Heart right ventricle (tissue), 16 donors: Measurements from ENCODE around the gene ARFGAP1. TPM values are rescaled to one million over a fixed set of nuclear protein-coding genes. Genes with fewer than 3 reads are reported as not detected.

Experiments
- ATAC-seq, 8 donors: fragments of 200-7000 bp; cut with Tn5 transposase; one replicate each; pipeline ENCODE4 v1.9.1; 2020; ENCODE audit warnings: mild to moderate bottlenecking in 8 of 8, moderate library complexity in 8 of 8, moderate number of reproducible peaks in 1 of 8
- DNase-seq, 2 donors: peaks; one replicate each; pipeline ENCODE4 v3.0.0-alpha.2; 2020
- H3K27ac ChIP-seq, 10 donors: fragments of 200-600 bp; sonication (generic) in 2 of 10; one replicate each; pipeline versions ENCODE4 v1.5.0 to v1.8.0; 2020 to 2022; ENCODE audit warnings: mild to moderate bottlenecking in 3 of 10
- H3K27me3 ChIP-seq, 7 donors: fragments of 200-600 bp; one replicate each; pipeline ENCODE4 v1.8.0; 2021 to 2022; ENCODE audit warnings: mild to moderate bottlenecking in 2 of 7
- H3K36me3 ChIP-seq, 9 donors: fragments of 200-600 bp; sonication (generic) in 1 of 9; one replicate each; pipeline versions ENCODE4 v1.5.0 to v1.8.0; 2020 to 2022; ENCODE audit warnings: mild to moderate bottlenecking in 2 of 9
- H3K4me1 ChIP-seq, 9 donors: fragments of 200-600 bp; sonication (generic) in 1 of 9; one replicate each; pipeline versions ENCODE4 v1.5.0 to v1.8.0; 2020 to 2022; ENCODE audit warnings: mild to moderate bottlenecking in 4 of 9
- H3K4me3 ChIP-seq, 10 donors: fragments of 200-600 bp; sonication (generic) in 2 of 10; one replicate each; pipeline versions ENCODE4 v1.5.0 to v1.8.0; 2020 to 2022; ENCODE audit warnings: mild to moderate bottlenecking in 7 of 10, moderate library complexity in 2 of 10
- H3K9me3 ChIP-seq, 11 donors: fragments of 200-600 bp in 10 of 11; sonication (generic) in 2 of 11; one replicate each; pipeline versions ENCODE4 v1.5.0 to v1.8.0; 2013 to 2022; ENCODE audit warnings: mild to moderate bottlenecking in 2 of 11, control low read depth in 1 of 11, moderate library complexity in 1 of 11
- CTCF ChIP-seq, 9 donors: fragments of 200-600 bp; sonication (generic) in 2 of 9; IDR thresholded peaks; one replicate each; pipeline versions ENCODE4 v1.5.0 to v1.8.0; 2021 to 2022; ENCODE audit warnings: antibody characterized with exemption in 9 of 9, mild to moderate bottlenecking in 5 of 9, moderate library complexity in 1 of 9
- WGBS, 2 donors: extraction: QIAGEN DNeasy Blood & Tissue Kit; methylation state at CpG; one replicate each; pipeline ENCODE4 v1.1.7; 2013; ENCODE audit warnings: inconsistent platforms in 1 of 2; 5-methylcytosine and 5-hydroxymethylcytosine counted together
- intact Hi-C, 10 donors: fragments of 100-400 bp; cut with DNase I; formaldehyde crosslinking; loops; one replicate each; pipeline versions ENCODE4 v1.11.1 to v1.14.2; 2022
- polyA plus RNA-seq, 2 donors: library from polyadenylated mRNA; stranded (reverse); fragments of 200-250 nt; gene quantifications; one replicate each; pipeline ENCODE4 v1.2.3, GENCODE V29; 2013
- total RNA-seq, 10 donors: library from RNA; stranded (reverse); fragmentation: NEBNext Ultra II Directional in 3 of 10; extraction: Animal tissue kit (Norgen Biotek cat#: 25700) in 3 of 10; gene quantifications; one replicate each; pipeline versions ENCODE4 v1.2.1 to v1.2.4, GENCODE V29; 2021 to 2023
- donor health status: Arrhythmogenic right ventricular cardiomyopathy.
- donor health status: ischemic (EF 13 %, LVEDD 7.1; RV severe dilation, severe dysfunction).
- donor health status: healthy with polysubstance abuse.
- donor health status: DM: no; HTN: yes; CAD: no.
- donor health status: DM: no; HTN: no; CAD: no.
- donor health status: ischemic (EF 25% LVEDD 6.9; RV normal size, moderate dysfunction).
- donor health status: ischemic (EF 25% LVEDD 5.7; RV mildly dilated, moderate dysfunction).
- donor health status: healthy.
- donor health status: DM: yes; HTN: yes; CAD: no.
- donor health status: Ischemic cardiomyopathy.
- donor health status: ischemic (EF 35%, LVEDD 5.7; RV mildly dilated, moderate dysfunction).
- donor health status: nonischemic (EF 11% LVEDD 7.7; RV severe dilation, severe dysfunction).
- donor health status: DM: yes; HTN: yes; CAD: no.
- donor health status: PGD.
- donor health status: ischemic (EF 29% LVEDD 5.4; RV normal size, mild dysfunction).
- donor health status: nonischemic (EF 23%, LVEDD 6.1; RV moderate dilation, normal function).

Gene ARFGAP1
- total and polyA plus RNA-seq, 12 donors: 20.4 to 72.6 (median 32.3) TPM

GRCh38 chr20:63309261-63310071 lies 36.9 kb downstream of the ARFGAP1 start:
- WGBS, 2 donors: 31 to 34% methylated on average over 35 of the region's 35 CpGs
- TF ChIP-seq CTCF (IDR thresholded peaks at IDR 0.05): peak; percentile 75 to 95 (median 88)
- DNase-seq (peak; percentile 30 to 46), ATAC-seq (peak; percentile 22 to 62 (median 54))
- Histone ChIP-seq H3K9me3 (no peaks in the 10 kb centered on the region), H3K27ac (no peak overlapping the region), H3K27me3 (peaks cover 7 to 59% (median 42%) of the 10 kb centered on the region in 7 donors), H3K36me3 (no peaks in the 10 kb centered on the region), H3K4me3 (no peak overlapping the region), H3K4me1 (peaks cover 0 to 18% (median 4%) of the 10 kb centered on the region in 9 donors)
- intact Hi-C loops: loop anchor here (1.0 to 2.0 kb wide), 4 partner anchors 69 to 73 kb away; no protein-coding TSS in a partner anchor

DNA sequence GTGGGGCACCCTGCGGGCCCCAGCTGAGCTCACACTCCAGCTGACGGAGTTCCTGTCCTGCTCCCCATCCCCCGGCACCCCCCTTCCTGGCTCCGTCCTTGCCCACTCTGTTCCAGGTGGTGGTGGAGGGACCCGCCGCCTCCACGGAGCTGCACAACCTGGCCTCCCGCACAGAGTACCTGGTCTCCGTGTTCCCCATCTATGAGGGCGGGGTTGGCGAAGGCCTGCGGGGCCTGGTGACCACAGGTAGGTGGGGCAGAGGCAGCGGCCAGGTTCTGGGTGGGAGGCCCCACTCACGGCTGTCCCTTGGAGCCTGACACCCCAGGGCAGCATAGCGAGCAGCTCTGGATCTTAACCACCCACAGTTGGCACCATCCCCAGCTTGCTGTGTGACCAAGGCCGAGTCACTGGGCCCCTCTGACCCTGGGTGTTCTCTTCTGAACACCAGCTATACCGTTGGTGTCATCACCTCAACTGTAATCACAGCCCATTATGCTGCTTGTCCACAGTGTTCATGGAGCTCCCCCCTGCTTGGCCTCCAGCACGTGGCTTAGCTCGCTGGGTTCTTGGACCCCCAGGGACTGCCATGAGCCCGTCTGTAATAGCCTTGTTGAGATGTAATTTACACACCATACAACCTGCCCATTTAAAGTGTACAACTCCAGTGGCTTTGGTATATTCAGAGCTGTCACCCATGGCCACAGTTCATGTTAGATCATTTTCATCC lies 37.8 kb downstream of the ARFGAP1 start:
- no peaks in the 10 kb centered on the region for H3K9me3 ChIP-seq
- DNase-seq: no peak
- intact Hi-C loops: loop anchor here in 4 of 10 donors (1.0 to 2.0 kb wide), 3 partner anchors 68 to 71 kb away; no protein-coding TSS in a partner anchor
- no peak for TF ChIP-seq CTCF (IDR thresholded peaks at IDR 0.05)
- 75 to 78% methylated on average over 19 to 20 of the region's 20 CpGs for WGBS, 2 donors
- no peak overlapping the region for H3K27ac ChIP-seq
- no peak for ATAC-seq
- peaks cover 7 to 55% (median 38%) of the 10 kb centered on the region in 7 donors for H3K27me3 ChIP-seq
- H3K4me3 ChIP-seq: no peak overlapping the region
- H3K4me1 ChIP-seq: peaks cover 0 to 18% (median 4%) of the 10 kb centered on the region in 9 donors
- H3K36me3 ChIP-seq: no peaks in the 10 kb centered on the region

GRCh38 chr20:63311186-63311832 lies 38.7 kb downstream of the ARFGAP1 start:
- no peaks in the 10 kb centered on the region for H3K9me3 ChIP-seq
- DNase-seq (no peak), ATAC-seq (no peak)
- H3K4me1 ChIP-seq: peaks cover 0 to 18% (median 4%) of the 10 kb centered on the region in 9 donors
- no peaks in the 10 kb centered on the region for H3K36me3 ChIP-seq
- 92 to 94% methylated on average over 27 to 29 of the region's 29 CpGs for WGBS, 2 donors
- no peak overlapping the region for H3K27ac ChIP-seq
- H3K27me3 ChIP-seq: peaks cover 7 to 48% (median 32%) of the 10 kb centered on the region in 7 donors
- no peak for TF ChIP-seq CTCF (IDR thresholded peaks at IDR 0.05)
- no peak overlapping the region for H3K4me3 ChIP-seq
- intact Hi-C loops: loop anchor here in 3 of 10 donors (2.0 kb wide), 2 partner anchors 67 to 69 kb away; no protein-coding TSS in a partner anchor

- H3K27me3 ChIP-seq: peaks cover 7 to 43% (median 27%) of the 10 kb centered on the region in 7 donors
- H3K27ac ChIP-seq: no peak overlapping the region
- no peaks in the 10 kb centered on the region for H3K36me3 ChIP-seq
- no peaks in the 10 kb centered on the region for H3K9me3 ChIP-seq
- intact Hi-C loops: loop anchor here in 3 of 10 donors (2.0 kb wide), 2 partner anchors 67 to 69 kb away; no protein-coding TSS in a partner anchor
- peaks cover 0 to 18% (median 4%) of the 10 kb centered on the region in 9 donors for H3K4me1 ChIP-seq
- no peak for ATAC-seq
- peak in 1 of 2 donors; percentile 11 for DNase-seq
- 76 to 82% methylated on average over 18 of the region's 18 CpGs for WGBS, 2 donors
- no peak overlapping the region for H3K4me3 ChIP-seq
- no peak for TF ChIP-seq CTCF (IDR thresholded peaks at IDR 0.05)
These were observed 39.2 kb downstream of the ARFGAP1 start for GRCh38 chr20:63311833-63312243.
